Astrocyte (in vitro differentiated cells and primary cell): ENCODE data around the gene DMAP1.

Source experiments
- EZH2 ChIP-seq: IDR thresholded peaks from 2 replicates; pipeline ENCODE4 v1.6.1; 2012; ENCODE audit warnings: mild to moderate bottlenecking, low read length, inconsistent platforms; ENCODE audit not compliant: insufficient read depth
- TF ChIP-seq, protein P1 (sequence below): IDR thresholded peaks from 2 replicates; pipeline ENCODE4 v1.5.1; 2011; ENCODE audit warnings: low read depth, mild to moderate bottlenecking, inconsistent platforms, low read length, moderate library complexity; ENCODE audit not compliant: insufficient read depth

DNA sequence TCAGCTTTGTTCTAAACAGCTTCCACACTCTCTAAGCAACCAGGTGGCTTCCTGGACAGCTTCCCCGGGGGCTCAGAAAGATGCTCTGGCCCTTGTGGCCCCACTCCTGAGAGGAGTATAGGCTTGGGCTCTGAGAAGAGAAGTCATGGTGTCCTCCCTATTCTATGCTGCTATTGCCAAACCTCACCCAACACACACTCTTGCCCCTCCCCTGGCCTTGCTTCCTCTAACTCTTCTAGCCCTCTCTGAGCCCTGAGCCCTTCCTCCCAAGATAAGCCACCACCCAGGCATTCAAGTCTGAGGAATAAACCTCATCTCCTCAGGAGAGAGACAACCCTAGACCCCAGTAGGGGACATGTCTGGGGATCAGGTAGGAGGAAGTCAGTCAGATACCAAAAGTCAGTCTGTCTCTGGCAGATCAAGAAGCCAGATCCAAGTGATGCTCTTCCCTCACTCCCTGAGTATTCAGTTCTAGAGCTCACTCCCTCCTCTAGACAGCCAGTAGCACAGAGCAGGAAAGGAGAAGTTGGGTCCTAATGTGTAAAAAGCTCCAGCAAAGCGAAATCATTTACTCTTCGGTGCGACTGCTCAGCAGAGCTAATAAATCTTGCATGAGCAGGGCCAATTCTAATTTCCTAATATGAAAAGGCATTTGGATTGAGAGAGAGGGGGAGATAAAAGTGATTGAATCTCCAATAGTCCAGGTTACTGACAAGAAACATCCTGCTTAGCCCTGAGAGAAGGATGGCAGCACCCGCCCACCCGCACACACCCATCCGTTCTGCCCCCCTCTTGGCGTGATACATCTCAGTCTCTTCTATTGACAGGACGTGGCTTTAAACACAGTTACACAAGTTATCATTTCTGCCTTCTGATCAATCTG is 50.5 kb downstream of the DMAP1 start:
- TF ChIP-seq, protein P1, sequence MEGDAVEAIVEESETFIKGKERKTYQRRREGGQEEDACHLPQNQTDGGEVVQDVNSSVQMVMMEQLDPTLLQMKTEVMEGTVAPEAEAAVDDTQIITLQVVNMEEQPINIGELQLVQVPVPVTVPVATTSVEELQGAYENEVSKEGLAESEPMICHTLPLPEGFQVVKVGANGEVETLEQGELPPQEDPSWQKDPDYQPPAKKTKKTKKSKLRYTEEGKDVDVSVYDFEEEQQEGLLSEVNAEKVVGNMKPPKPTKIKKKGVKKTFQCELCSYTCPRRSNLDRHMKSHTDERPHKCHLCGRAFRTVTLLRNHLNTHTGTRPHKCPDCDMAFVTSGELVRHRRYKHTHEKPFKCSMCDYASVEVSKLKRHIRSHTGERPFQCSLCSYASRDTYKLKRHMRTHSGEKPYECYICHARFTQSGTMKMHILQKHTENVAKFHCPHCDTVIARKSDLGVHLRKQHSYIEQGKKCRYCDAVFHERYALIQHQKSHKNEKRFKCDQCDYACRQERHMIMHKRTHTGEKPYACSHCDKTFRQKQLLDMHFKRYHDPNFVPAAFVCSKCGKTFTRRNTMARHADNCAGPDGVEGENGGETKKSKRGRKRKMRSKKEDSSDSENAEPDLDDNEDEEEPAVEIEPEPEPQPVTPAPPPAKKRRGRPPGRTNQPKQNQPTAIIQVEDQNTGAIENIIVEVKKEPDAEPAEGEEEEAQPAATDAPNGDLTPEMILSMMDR, result no peak
- no peak for TF ChIP-seq EZH2
